Stimulated activated naive B cell treated with anti-CD40 and anti-IgM and Interleukin-4, amounts not matched to agents 10 μg/mL and 1 μg/mL and 100 μg/mL, for 72 hours (primary cell): Measurements from ENCODE around the gene SMARCA2.
A peak's percentile ranks its signal among the peaks of the same experiment; 100 is the strongest.

Experiments used
- ATAC-seq, 2 donors: fragments of 150-1000 bp; cut with Tn5 transposase; replicated peaks; 2 replicates each; pipeline ENCODE4 v1.10.0; 2021; ENCODE audit warnings: moderate library complexity in 1 of 2
- DNase-seq: peaks from one replicate; pipeline ENCODE4 v3.0.0; 2021
- H3K27ac Mint-ChIP-seq: one replicate; pipeline ENCODE4 v1.8.0; 2022; ENCODE audit warnings: mild to moderate bottlenecking, mixed read lengths
- H3K27me3 Mint-ChIP-seq, 2 donors: one replicate each; pipeline ENCODE4 v1.8.0; 2022; ENCODE audit warnings: mixed read lengths in 2 of 2
- H3K36me3 Mint-ChIP-seq, 2 donors: one replicate each; pipeline ENCODE4 v1.8.0; 2022; ENCODE audit warnings: mixed read lengths in 2 of 2, mild to moderate bottlenecking in 1 of 2
- H3K4me1 Mint-ChIP-seq, 2 donors: one replicate each; pipeline ENCODE4 v1.8.0; 2022; ENCODE audit warnings: mixed read lengths in 2 of 2, mild to moderate bottlenecking in 1 of 2
- H3K4me3 Mint-ChIP-seq, 2 donors: one replicate each; pipeline ENCODE4 v1.8.0; 2022; ENCODE audit warnings: mild to moderate bottlenecking in 2 of 2, mixed read lengths in 2 of 2, moderate library complexity in 1 of 2
- H3K9me3 Mint-ChIP-seq, 2 donors: one replicate each; pipeline ENCODE4 v1.8.0; 2022; ENCODE audit warnings: mixed read lengths in 2 of 2, mild to moderate bottlenecking in 1 of 2

SMARCA2 gene

GRCh38 chr9:2159521-2160454, 144.6 kb downstream of the SMARCA2 start:
- Mint-ChIP-seq H3K27me3 (no peaks in the 10 kb centered on the region), H3K27ac (no peak overlapping the region), H3K36me3 (peaks cover 8 to 26% of the 10 kb centered on the region in 2 donors), H3K4me3 (peak overlapping the region; percentile 66 to 78), H3K9me3 (no peaks in the 10 kb centered on the region), H3K4me1 (peaks cover 29 to 49% of the 10 kb centered on the region in 2 donors)
- ATAC-seq, result peak in 1 of 2 donors; percentile 3
- no peak for DNase-seq

DNA sequence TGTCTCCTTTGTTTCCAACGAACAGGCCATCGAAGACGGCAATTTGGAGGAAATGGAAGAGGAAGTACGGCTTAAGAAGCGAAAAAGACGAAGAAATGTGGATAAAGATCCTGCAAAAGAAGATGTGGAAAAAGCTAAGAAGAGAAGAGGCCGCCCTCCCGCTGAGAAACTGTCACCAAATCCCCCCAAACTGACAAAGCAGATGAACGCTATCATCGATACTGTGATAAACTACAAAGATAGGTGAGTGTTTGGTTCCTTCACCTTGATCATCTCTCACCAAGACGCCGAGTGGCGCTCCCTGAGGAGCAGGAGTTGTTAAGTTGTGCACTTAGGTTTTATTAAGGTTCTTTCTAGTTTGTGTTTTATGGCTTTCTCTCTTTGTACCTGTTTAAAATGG, 146.5 kb downstream of the SMARCA2 start:
- H3K9me3 Mint-ChIP-seq, result no peaks in the 10 kb centered on the region
- H3K27ac Mint-ChIP-seq, result no peak overlapping the region
- no peak for ATAC-seq
- no peak overlapping the region for H3K4me3 Mint-ChIP-seq
- peaks cover 15 to 36% of the 10 kb centered on the region in 2 donors for H3K36me3 Mint-ChIP-seq
- H3K27me3 Mint-ChIP-seq, result no peaks in the 10 kb centered on the region
- no peak for DNase-seq
- H3K4me1 Mint-ChIP-seq, result peaks cover 27 to 45% of the 10 kb centered on the region in 2 donors

DNA sequence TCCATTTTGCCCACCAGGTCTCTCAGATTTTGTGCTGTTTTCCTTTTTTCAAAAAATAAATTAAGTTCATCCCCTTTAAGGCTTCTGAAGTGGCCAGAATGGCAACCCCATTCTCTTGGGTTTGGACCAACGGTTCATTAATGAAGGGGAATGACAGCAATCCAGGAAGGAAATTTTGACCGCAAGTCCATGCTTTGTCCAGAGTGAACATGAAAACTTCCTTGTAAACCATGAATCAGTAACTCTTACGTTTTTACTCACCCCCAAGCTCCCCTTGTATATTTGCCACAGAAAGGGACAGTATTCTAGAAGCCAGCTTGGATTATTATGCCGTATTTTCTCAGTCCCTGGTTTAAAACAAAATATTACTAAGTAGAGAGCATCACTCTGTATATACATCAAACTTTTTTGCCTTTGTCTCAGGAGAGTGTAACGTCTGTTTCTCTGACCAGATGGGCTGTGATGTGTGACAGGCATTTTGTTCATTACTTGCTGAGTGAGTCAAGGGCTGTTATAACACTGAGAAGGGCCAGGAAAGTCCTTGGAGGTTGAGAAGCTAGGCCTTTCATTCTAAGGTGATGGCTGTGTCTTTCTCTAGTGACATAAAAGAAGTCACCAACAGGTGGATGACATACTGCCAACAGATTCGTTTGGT, 148.2 kb downstream of the SMARCA2 start:
- DNase-seq, result no peak
- no peak overlapping the region for H3K4me3 Mint-ChIP-seq
- H3K4me1 Mint-ChIP-seq, result peaks cover 14 to 29% of the 10 kb centered on the region in 2 donors
- no peaks in the 10 kb centered on the region for H3K9me3 Mint-ChIP-seq
- ATAC-seq, result peak; percentile 18 to 31
- H3K27ac Mint-ChIP-seq, result no peak overlapping the region
- H3K36me3 Mint-ChIP-seq, result peaks cover 17 to 47% of the 10 kb centered on the region in 2 donors
- H3K27me3 Mint-ChIP-seq, result no peaks in the 10 kb centered on the region

DNA sequence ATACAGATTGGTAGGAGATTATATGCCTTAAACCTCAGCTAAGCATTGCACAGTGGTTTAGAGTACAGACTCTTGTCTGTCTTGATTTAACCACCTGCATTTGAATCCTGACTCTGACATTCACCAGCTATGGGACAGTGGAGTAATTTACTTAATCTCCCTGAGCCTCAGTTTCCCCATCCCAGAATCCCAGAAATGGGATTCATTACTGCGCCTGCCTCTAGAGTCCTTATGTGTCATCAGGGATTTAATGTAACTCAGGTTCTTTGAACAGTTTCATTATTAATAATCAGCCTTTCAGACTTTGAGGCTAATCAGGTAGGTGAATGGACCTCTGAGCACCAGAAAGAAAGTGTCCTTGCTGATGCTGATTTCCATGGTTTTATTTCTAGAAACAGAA, 149.1 kb downstream of the SMARCA2 start:
- H3K9me3 Mint-ChIP-seq, result no peaks in the 10 kb centered on the region
- H3K27ac Mint-ChIP-seq, result peak overlapping the region; percentile 82
- H3K4me1 Mint-ChIP-seq, result peaks cover 14 to 24% of the 10 kb centered on the region in 2 donors
- ATAC-seq, result no peak
- H3K4me3 Mint-ChIP-seq, result no peak overlapping the region
- no peaks in the 10 kb centered on the region for H3K27me3 Mint-ChIP-seq
- H3K36me3 Mint-ChIP-seq, result peaks cover 20 to 52% of the 10 kb centered on the region in 2 donors
- DNase-seq, result no peak

DNA sequence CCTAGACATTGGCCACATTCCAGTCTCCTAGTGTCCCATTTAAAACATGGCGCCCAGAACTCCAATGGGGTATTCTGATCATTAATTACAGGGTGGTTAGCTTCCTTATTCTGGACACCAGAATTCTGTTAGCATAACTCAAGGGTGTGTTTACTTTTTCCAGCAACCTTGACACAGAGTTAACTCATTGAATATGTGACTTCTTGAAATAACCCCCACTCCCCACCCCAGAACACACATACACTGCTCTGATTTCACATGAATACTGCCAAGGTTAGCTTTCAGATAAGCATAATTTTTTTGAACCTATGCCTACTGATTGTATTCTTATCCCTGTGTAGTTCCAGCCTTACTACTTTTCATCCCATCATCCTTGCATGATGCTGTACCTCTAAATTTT, 151.1 kb downstream of the SMARCA2 start:
- no peak overlapping the region for H3K4me3 Mint-ChIP-seq
- DNase-seq (no peak), ATAC-seq (no peak)
- peaks cover 7 to 13% of the 10 kb centered on the region in 2 donors for H3K4me1 Mint-ChIP-seq
- H3K36me3 Mint-ChIP-seq, result peaks cover 27 to 60% of the 10 kb centered on the region in 2 donors
- H3K27me3 Mint-ChIP-seq, result no peaks in the 10 kb centered on the region
- H3K9me3 Mint-ChIP-seq, result no peaks in the 10 kb centered on the region
- H3K27ac Mint-ChIP-seq, result no peak overlapping the region

- peaks cover 6 to 7% of the 10 kb centered on the region in 2 donors for H3K4me1 Mint-ChIP-seq
- H3K27ac Mint-ChIP-seq, result peak overlapping the region; percentile 16
- peaks cover 40 to 68% of the 10 kb centered on the region in 2 donors for H3K36me3 Mint-ChIP-seq
- H3K27me3 Mint-ChIP-seq, result no peaks in the 10 kb centered on the region
- H3K4me3 Mint-ChIP-seq, result no peak overlapping the region
- H3K9me3 Mint-ChIP-seq, result no peaks in the 10 kb centered on the region
- DNase-seq, result no peak
- no peak for ATAC-seq
Measured at GRCh38 chr9:2169035-2169434, 153.9 kb downstream of the SMARCA2 start.

GRCh38 chr9:2170722-2171121, 155.6 kb downstream of the SMARCA2 start:
- no peak for ATAC-seq

DNA sequence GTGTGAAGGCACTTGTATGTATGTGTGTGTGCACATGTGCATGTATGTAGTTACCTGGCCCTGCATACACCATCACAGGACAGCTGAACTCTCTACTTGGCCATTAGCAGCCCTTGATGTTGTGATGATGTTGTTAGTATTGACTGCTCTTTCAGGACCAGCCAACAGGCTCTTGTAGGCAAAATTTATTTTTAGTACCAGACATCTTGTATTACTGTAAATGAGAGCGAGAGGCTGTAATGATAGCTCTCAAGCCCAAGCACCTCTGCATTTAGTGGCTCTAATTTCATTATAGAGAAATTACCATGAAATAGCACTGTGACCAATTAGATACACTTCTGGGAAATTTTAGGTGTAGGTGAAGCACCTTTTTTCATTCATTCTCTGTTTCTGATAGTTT, 158.0 kb downstream of the SMARCA2 start:
- no peak for DNase-seq
- Mint-ChIP-seq H3K4me3 (no peak overlapping the region), H3K36me3 (peaks cover 37 to 52% of the 10 kb centered on the region in 2 donors), H3K9me3 (no peaks in the 10 kb centered on the region), H3K27me3 (no peaks in the 10 kb centered on the region), H3K4me1 (no peaks in the 10 kb centered on the region), H3K27ac (no peak overlapping the region)
- no peak for ATAC-seq

More at GRCh38 chr9:2170722-2171121, 155.6 kb downstream of the SMARCA2 start:
- H3K4me1 Mint-ChIP-seq, result peaks cover 5 to 7% of the 10 kb centered on the region in 2 donors
- no peak for DNase-seq
- H3K36me3 Mint-ChIP-seq, result peaks cover 43 to 71% of the 10 kb centered on the region in 2 donors
- H3K27ac Mint-ChIP-seq, result no peak overlapping the region
- H3K27me3 Mint-ChIP-seq, result no peaks in the 10 kb centered on the region
- no peaks in the 10 kb centered on the region for H3K9me3 Mint-ChIP-seq
- no peak overlapping the region for H3K4me3 Mint-ChIP-seq

- Mint-ChIP-seq H3K27me3 (no peaks in the 10 kb centered on the region), H3K36me3 (peaks cover 37 to 54% of the 10 kb centered on the region in 2 donors), H3K9me3 (no peaks in the 10 kb centered on the region), H3K4me3 (no peak overlapping the region), H3K4me1 (no peaks in the 10 kb centered on the region), H3K27ac (no peak overlapping the region)
- DNase-seq (no peak), ATAC-seq (no peak)
Measured at GRCh38 chr9:2173861-2174260, 158.7 kb downstream of the SMARCA2 start.

DNA sequence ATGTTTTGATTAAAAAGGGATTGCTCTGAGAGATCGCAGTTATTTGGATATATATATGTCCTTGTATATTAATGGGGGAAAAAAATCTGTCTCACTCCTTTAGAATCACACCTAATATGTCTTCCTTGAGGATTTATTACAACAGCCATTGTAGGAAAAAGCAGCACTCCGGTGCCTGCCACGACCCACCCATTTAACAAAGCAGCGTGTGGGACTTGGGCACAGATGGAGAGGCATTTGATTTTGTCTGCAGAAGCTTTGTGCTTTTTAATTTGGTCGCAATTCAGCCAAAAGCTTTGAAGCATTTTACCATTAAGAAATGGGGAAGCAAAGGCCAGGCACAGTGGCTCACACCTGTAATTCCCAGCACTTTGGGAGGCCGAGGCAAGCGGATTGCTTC, 159.2 kb downstream of the SMARCA2 start:
- Mint-ChIP-seq H3K9me3 (no peaks in the 10 kb centered on the region), H3K36me3 (peaks cover 34 to 51% of the 10 kb centered on the region in 2 donors), H3K4me3 (no peak overlapping the region), H3K27me3 (no peaks in the 10 kb centered on the region), H3K27ac (no peak overlapping the region), H3K4me1 (no peaks in the 10 kb centered on the region)
- ATAC-seq (no peak), DNase-seq (no peak)

DNA sequence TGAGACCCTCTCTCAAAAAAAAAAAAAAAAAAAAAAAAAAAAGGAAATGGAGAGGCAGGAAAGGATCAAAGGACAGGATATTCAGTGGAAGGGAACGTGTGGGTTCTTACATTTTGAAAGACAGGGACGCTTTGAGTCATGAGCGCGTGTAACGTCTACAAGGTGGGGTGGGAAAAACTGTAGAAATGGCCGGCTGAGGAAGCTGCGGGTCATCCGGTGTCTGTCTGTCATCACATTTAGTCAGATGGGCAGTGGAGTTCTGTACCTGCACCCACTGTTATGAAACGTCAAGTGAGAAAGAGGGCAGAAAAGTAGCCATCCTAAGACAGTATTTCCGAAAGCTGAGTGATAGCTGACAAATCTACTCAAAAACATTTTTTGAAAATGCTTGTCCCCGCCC, 159.8 kb downstream of the SMARCA2 start:
- Mint-ChIP-seq H3K4me3 (no peak overlapping the region), H3K36me3 (peaks cover 32 to 53% of the 10 kb centered on the region in 2 donors), H3K9me3 (no peaks in the 10 kb centered on the region), H3K27ac (no peak overlapping the region), H3K27me3 (no peaks in the 10 kb centered on the region), H3K4me1 (no peaks in the 10 kb centered on the region)
- DNase-seq (no peak), ATAC-seq (no peak)

- Mint-ChIP-seq H3K4me3 (no peak overlapping the region), H3K9me3 (no peaks in the 10 kb centered on the region), H3K27me3 (no peaks in the 10 kb centered on the region), H3K4me1 (no peaks in the 10 kb centered on the region), H3K36me3 (peaks cover 22 to 38% of the 10 kb centered on the region in 2 donors), H3K27ac (no peak overlapping the region)
- ATAC-seq, result no peak
- DNase-seq, result no peak
Measured at GRCh38 chr9:2177121-2177520, 162.0 kb downstream of the SMARCA2 start.

DNA sequence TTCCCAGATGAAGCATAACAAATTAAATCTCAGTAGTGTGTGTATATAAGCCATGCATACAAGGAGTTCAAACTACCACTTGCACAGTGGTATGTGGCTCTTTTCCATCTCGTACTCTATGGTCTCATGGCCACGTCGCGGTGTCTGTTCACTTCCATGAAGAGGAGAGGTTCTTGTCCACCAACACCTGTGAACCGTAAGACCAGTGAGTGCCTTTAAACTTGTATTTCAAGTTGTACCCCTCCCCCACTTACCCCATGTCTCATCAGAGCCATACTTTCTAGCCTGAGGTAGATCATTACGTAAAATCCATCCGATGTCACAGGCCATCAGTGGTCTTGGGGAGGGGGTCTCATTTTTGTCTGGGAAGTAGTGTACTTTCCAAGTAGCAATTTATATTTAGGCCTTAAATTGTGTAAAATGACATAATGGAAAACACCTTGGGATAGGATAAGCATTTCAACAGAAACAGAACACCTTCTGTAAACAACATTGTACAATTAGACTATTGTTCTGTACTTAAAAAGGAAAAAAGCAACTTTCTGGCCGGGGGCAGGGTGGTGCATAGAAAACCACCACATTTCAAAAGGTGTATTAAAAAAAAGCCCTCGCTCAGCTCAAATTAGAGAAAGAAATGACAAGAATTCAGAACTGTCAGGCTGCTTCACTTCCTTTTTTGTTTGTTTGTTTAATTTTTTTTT, 163.0 kb downstream of the SMARCA2 start:
- Mint-ChIP-seq H3K9me3 (no peaks in the 10 kb centered on the region), H3K4me1 (no peaks in the 10 kb centered on the region)

GRCh38 chr9:2179567-2179966, 164.4 kb downstream of the SMARCA2 start:
- DNase-seq, result no peak
- Mint-ChIP-seq H3K36me3 (peaks cover 20 to 32% of the 10 kb centered on the region in 2 donors), H3K4me1 (no peaks in the 10 kb centered on the region), H3K27ac (no peak overlapping the region), H3K9me3 (no peaks in the 10 kb centered on the region), H3K4me3 (no peak overlapping the region), H3K27me3 (no peaks in the 10 kb centered on the region)
- ATAC-seq, result no peak

More for the DNA sequence above, 163.0 kb downstream of the SMARCA2 start:
- no peaks in the 10 kb centered on the region for H3K27me3 Mint-ChIP-seq
- no peak overlapping the region for H3K4me3 Mint-ChIP-seq
- DNase-seq (no peak), ATAC-seq (no peak)
- peaks cover 13 to 30% of the 10 kb centered on the region in 2 donors for H3K36me3 Mint-ChIP-seq
- H3K27ac Mint-ChIP-seq, result no peak overlapping the region
